Activated CD8-positive, alpha-beta T cell treated with anti-CD3 and anti-CD28 coated beads, Interleukin-2, amount 10 ng/mL, durations not matched to agents 7 days and 5 days (primary cell): ENCODE results near the gene PDE11A. TPM values are rescaled to one million over a fixed set of nuclear protein-coding genes. Genes with fewer than 3 reads are reported as not detected.

Experiments used
- ATAC-seq: fragments of 150-1000 bp; cut with Tn5 transposase; one replicate; pipeline ENCODE4 v1.10.0; 2021; ENCODE audit warnings: moderate library complexity
- CTCF ChIA-PET: fragments of 350-600 bp; sonication (Branson Sonifier 250); formaldehyde crosslinking; loops from one replicate; lab custom pipeline; 2021; ENCODE audit warnings: antibody characterized with exemption; lab: Charles Lee
- POLR2A ChIA-PET: fragments of 350-600 bp; sonication (Branson Sonifier 250); formaldehyde crosslinking; loops from one replicate; lab custom pipeline; 2021; ENCODE audit warnings: antibody characterized with exemption; lab: Charles Lee
- DNase-seq: peaks from one replicate; pipeline ENCODE4 v3.0.0-alpha.2; 2020
- H3K27ac Mint-ChIP-seq: one replicate; pipeline ENCODE4 v1.8.0; 2021; ENCODE audit warnings: mild to moderate bottlenecking, mixed read lengths
- H3K27me3 Mint-ChIP-seq: one replicate; pipeline ENCODE4 v1.8.0; 2021; ENCODE audit warnings: low read depth, mixed read lengths
- H3K36me3 Mint-ChIP-seq: one replicate; pipeline ENCODE4 v1.8.0; 2021; ENCODE audit warnings: low read depth, mixed read lengths
- H3K4me1 Mint-ChIP-seq: one replicate; pipeline ENCODE4 v1.8.0; 2021; ENCODE audit warnings: low read depth, mixed read lengths
- H3K4me3 Mint-ChIP-seq: one replicate; pipeline ENCODE4 v1.8.0; 2021; ENCODE audit warnings: mild to moderate bottlenecking, mixed read lengths
- H3K9me3 Mint-ChIP-seq: one replicate; pipeline ENCODE4 v1.8.0; 2022; ENCODE audit warnings: mixed read lengths; ENCODE audit not compliant: insufficient read depth
- total RNA-seq, 2 experiments: library from RNA; stranded (reverse); gene quantifications; one replicate each; pipeline ENCODE4 v1.2.3, GENCODE V29; 2021

Gene PDE11A
- total RNA-seq, 2 experiments from 2014 or later, result not detected

- CTCF ChIA-PET, result interaction anchor here (1.1 kb wide), 1 partner anchor 11 kb away, joined by 3 read pairs; no protein-coding TSS in a partner anchor
- Mint-ChIP-seq H3K36me3 (no peaks in the 10 kb centered on the region), H3K27me3 (peaks cover 18% of the 10 kb centered on the region), H3K27ac (no peak overlapping the region), H3K9me3 (no peaks in the 10 kb centered on the region), H3K4me1 (no peaks in the 10 kb centered on the region), H3K4me3 (no peak overlapping the region)
- ATAC-seq (no peak), DNase-seq (no peak)
- POLR2A ChIA-PET, result no interaction called here
Measured at GRCh38 chr2:177741866-177742265, 330.7 kb downstream of the PDE11A start.

DNA sequence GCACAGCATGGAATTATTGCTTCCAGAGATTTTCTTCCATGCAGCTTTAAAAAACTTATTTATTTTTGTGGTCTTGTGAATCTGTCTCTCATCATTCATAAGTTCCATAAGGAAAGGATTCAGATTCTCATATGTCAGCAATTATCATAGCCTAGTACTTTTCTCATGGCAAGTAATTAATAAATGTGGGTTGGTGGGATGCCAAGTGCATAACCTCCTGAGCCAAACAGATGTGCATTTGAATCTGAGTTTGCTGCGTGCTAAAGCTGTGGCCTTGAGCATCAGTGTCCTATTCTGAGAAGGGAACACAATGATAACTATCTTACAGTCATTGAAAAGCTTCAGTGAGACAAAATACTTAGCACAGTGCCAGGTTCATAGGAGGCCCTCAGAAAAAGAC is 331.9 kb downstream of the PDE11A start:
- H3K4me1 Mint-ChIP-seq, result no peaks in the 10 kb centered on the region
- H3K36me3 Mint-ChIP-seq, result no peaks in the 10 kb centered on the region
- no peaks in the 10 kb centered on the region for H3K9me3 Mint-ChIP-seq
- ChIA-PET POLR2A (no interaction called here), CTCF (interaction anchor here (1.2 kb wide), 1 partner anchor 12 kb away, joined by 3 read pairs; no protein-coding TSS in a partner anchor)
- ATAC-seq, result no peak
- peaks cover 13% of the 10 kb centered on the region for H3K27me3 Mint-ChIP-seq
- H3K4me3 Mint-ChIP-seq, result no peak overlapping the region
- no peak for DNase-seq
- H3K27ac Mint-ChIP-seq, result no peak overlapping the region

DNA sequence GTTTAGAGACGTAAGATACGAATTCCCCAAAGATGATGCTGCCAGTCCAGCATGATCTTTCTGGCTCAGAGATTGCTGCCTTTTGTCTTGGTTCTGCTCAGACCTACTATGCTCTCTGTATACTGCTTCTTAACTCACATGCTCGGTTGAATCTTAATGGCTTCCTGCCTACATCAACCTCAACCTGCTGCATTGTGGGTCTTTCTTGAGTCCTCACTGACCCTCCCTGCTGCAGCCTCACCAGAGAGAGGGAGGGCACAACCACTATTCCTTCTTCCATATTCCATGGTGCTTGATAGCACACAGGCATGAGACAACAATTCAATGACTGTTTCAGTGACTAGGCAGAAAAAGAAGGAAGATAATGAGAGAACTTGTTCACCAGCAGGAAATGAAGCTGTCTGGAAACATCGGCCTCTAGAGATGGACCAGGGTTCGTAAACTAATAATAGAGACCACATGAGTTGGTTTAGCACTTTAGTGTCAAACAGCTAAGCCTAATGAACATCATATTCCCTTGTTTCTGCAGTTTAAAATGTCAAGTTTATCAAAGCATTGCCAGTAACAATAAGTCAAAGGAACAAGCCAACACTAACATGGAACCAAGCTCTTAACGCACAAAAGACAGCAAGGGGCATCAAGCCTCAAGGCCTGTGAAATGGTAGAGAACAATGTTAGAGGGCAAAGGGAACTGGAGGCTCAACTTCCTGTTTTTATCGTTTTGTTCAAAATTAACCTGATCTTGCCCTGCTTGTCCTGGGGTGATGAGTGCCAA is 333.9 kb downstream of the PDE11A start:
- CTCF ChIA-PET, result interaction anchor here (0.9 to 1.4 kb wide), 2 partner anchors 15 to 21 kb away, joined by 3 to 4 read pairs; no protein-coding TSS in a partner anchor
- Mint-ChIP-seq H3K4me1 (no peaks in the 10 kb centered on the region), H3K27me3 (peaks cover 11% of the 10 kb centered on the region), H3K9me3 (no peaks in the 10 kb centered on the region), H3K27ac (no peak overlapping the region), H3K36me3 (no peaks in the 10 kb centered on the region), H3K4me3 (no peak overlapping the region)
- DNase-seq, result no peak
- no peak for ATAC-seq
- POLR2A ChIA-PET, result no interaction called here

DNA sequence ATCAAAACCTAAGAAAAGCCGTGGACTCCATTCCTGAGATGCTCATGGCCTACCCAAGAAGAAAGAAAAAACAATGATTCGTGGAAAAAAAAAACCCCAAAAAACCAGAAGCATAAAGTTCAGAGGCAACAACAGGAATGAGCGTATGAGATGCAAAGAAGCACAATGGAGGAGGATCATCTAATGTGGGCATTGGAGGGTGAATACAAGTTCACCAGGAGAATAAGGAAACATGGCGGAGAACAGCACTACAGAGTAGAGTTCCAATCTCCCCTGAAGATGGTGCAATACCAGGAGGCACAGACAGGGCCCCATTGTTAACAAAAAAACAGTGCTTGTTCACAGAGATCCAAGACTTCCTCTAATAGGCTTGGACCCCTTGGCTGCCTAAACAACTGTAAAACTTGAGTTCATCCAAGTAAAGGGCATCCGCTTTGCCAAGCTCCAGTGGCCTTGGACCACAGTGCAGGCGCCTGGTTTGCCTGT is 337.2 kb downstream of the PDE11A start:
- Mint-ChIP-seq H3K27me3 (peaks cover 17% of the 10 kb centered on the region), H3K4me3 (no peak overlapping the region), H3K4me1 (peaks cover 4% of the 10 kb centered on the region), H3K27ac (no peak overlapping the region), H3K36me3 (no peaks in the 10 kb centered on the region), H3K9me3 (no peaks in the 10 kb centered on the region)
- ChIA-PET CTCF (no interaction called here), POLR2A (no interaction called here)
- DNase-seq, result no peak
- ATAC-seq, result no peak

- no peak for DNase-seq
- Mint-ChIP-seq H3K9me3 (no peaks in the 10 kb centered on the region), H3K4me1 (peaks cover 4% of the 10 kb centered on the region), H3K27me3 (peaks cover 22% of the 10 kb centered on the region), H3K27ac (no peak overlapping the region), H3K36me3 (no peaks in the 10 kb centered on the region), H3K4me3 (no peak overlapping the region)
- ChIA-PET CTCF (interaction anchor here (1.0 to 1.4 kb wide), 2 partner anchors 8 to 16 kb away, joined by 3 to 4 read pairs; no protein-coding TSS in a partner anchor), POLR2A (no interaction called here)
- ATAC-seq, result no peak
Measured at GRCh38 chr2:177733322-177733855, 339.2 kb downstream of the PDE11A start.

GRCh38 chr2:177731384-177731783 is 341.2 kb downstream of the PDE11A start:
- H3K4me3 Mint-ChIP-seq, result no peak overlapping the region
- ChIA-PET CTCF (interaction anchor here (1.1 to 1.6 kb wide), 2 partner anchors 14 to 32 kb away, joined by 3 read pairs; no protein-coding TSS in a partner anchor), POLR2A (no interaction called here)
- no peak overlapping the region for H3K27ac Mint-ChIP-seq
- no peak for ATAC-seq
- H3K36me3 Mint-ChIP-seq, result no peaks in the 10 kb centered on the region
- peaks cover 33% of the 10 kb centered on the region for H3K27me3 Mint-ChIP-seq
- H3K4me1 Mint-ChIP-seq, result peaks cover 4% of the 10 kb centered on the region
- H3K9me3 Mint-ChIP-seq, result no peaks in the 10 kb centered on the region
- no peak for DNase-seq

DNA sequence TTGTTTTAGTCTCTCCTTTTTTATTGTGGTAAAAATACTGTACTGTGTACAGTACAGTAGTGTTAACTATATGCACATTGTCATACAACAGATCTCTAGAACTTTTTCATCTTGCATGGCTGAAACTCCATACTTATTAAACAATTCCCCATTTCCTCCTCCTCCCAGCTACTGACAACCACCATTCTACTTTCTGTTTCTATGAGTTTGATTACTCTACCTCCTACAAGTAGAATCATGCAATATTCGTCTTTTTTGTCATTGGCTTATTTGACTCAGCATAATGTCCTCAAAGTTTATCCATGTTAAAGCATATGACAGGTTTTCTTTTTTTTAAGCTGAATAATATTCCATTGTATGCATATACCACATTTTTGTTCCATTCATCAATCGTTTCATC is 341.8 kb downstream of the PDE11A start:
- no peak overlapping the region for H3K4me3 Mint-ChIP-seq
- H3K27me3 Mint-ChIP-seq, result peaks cover 37% of the 10 kb centered on the region
- H3K9me3 Mint-ChIP-seq, result no peaks in the 10 kb centered on the region
- no peaks in the 10 kb centered on the region for H3K36me3 Mint-ChIP-seq
- no peak for ATAC-seq
- ChIA-PET POLR2A (interaction anchor here (0.7 kb wide), 2 partner anchors 99 to 733 kb away, joined by 4 to 5 read pairs; no protein-coding TSS in a partner anchor), CTCF (interaction anchor here (1.1 to 1.6 kb wide), 2 partner anchors 13 to 33 kb away, joined by 3 read pairs; no protein-coding TSS in a partner anchor)
- no peak for DNase-seq
- no peak overlapping the region for H3K27ac Mint-ChIP-seq
- peaks cover 4% of the 10 kb centered on the region for H3K4me1 Mint-ChIP-seq

DNA sequence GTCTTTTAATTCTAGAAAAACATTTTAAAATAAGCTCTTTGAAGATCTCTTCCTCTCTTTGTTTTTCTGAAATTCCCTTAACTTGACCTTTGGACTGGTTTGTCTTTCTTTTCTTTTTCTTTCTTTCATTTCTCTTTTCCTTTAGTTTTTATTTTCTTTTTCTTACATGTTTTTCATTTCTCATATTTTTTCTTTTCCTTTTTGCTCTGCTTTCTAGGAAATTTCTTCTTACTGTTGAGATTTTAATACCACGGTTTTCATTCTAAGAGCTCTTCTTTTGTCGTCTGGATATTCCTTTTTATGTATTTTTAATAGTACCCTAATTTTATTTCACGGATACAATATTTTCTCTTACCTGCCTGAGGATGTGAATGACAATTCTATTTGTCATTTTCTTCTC is 342.2 kb downstream of the PDE11A start:
- DNase-seq, result no peak
- H3K27ac Mint-ChIP-seq, result no peak overlapping the region
- ChIA-PET CTCF (interaction anchor here (1.1 to 1.6 kb wide), 2 partner anchors 13 to 33 kb away, joined by 3 read pairs; no protein-coding TSS in a partner anchor), POLR2A (interaction anchor here (0.7 kb wide), 2 partner anchors 99 to 732 kb away, joined by 4 to 5 read pairs; no protein-coding TSS in a partner anchor)
- H3K4me1 Mint-ChIP-seq, result peaks cover 4% of the 10 kb centered on the region
- H3K36me3 Mint-ChIP-seq, result no peaks in the 10 kb centered on the region
- H3K9me3 Mint-ChIP-seq, result no peaks in the 10 kb centered on the region
- H3K27me3 Mint-ChIP-seq, result peaks cover 38% of the 10 kb centered on the region
- no peak overlapping the region for H3K4me3 Mint-ChIP-seq
- no peak for ATAC-seq

DNA sequence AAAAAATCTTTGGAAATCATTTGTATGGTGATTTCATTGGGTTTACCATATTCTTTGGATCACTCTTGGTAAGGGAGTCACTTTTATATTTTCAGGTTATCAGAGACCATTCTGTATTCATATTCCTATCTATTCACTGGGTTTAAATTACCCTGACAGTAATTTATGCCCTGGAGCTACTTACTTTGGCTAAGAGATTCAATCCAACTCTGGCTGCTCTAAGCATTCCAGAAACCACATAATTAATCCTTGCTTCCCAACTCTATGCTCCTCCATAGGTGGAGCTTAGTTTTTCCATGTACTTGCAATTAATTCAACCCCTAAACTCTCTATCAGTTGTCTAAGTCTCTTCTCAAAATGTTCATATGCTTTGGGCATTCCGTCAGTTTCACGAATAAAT is 343.7 kb downstream of the PDE11A start:
- H3K4me3 Mint-ChIP-seq, result no peak overlapping the region
- H3K4me1 Mint-ChIP-seq, result peaks cover 4% of the 10 kb centered on the region
- no peak for DNase-seq
- no peak for ATAC-seq
- POLR2A ChIA-PET, result no interaction called here
- CTCF ChIA-PET, result interaction anchor here (1.0 to 1.6 kb wide), 2 partner anchors 393 to 564 kb away, joined by 3 to 6 read pairs; no protein-coding TSS in a partner anchor
- H3K9me3 Mint-ChIP-seq, result no peaks in the 10 kb centered on the region
- no peaks in the 10 kb centered on the region for H3K36me3 Mint-ChIP-seq
- peaks cover 36% of the 10 kb centered on the region for H3K27me3 Mint-ChIP-seq
- H3K27ac Mint-ChIP-seq, result no peak overlapping the region

GRCh38 chr2:177728399-177728765 is 344.2 kb downstream of the PDE11A start:
- CTCF ChIA-PET, result interaction anchor here (1.0 to 1.6 kb wide), 2 partner anchors 393 to 563 kb away, joined by 3 to 6 read pairs; no protein-coding TSS in a partner anchor
- Mint-ChIP-seq H3K27me3 (peaks cover 37% of the 10 kb centered on the region), H3K4me3 (no peak overlapping the region), H3K36me3 (no peaks in the 10 kb centered on the region), H3K9me3 (no peaks in the 10 kb centered on the region), H3K4me1 (peaks cover 4% of the 10 kb centered on the region), H3K27ac (no peak overlapping the region)
- no peak for DNase-seq
- ATAC-seq, result no peak
- POLR2A ChIA-PET, result no interaction called here

DNA sequence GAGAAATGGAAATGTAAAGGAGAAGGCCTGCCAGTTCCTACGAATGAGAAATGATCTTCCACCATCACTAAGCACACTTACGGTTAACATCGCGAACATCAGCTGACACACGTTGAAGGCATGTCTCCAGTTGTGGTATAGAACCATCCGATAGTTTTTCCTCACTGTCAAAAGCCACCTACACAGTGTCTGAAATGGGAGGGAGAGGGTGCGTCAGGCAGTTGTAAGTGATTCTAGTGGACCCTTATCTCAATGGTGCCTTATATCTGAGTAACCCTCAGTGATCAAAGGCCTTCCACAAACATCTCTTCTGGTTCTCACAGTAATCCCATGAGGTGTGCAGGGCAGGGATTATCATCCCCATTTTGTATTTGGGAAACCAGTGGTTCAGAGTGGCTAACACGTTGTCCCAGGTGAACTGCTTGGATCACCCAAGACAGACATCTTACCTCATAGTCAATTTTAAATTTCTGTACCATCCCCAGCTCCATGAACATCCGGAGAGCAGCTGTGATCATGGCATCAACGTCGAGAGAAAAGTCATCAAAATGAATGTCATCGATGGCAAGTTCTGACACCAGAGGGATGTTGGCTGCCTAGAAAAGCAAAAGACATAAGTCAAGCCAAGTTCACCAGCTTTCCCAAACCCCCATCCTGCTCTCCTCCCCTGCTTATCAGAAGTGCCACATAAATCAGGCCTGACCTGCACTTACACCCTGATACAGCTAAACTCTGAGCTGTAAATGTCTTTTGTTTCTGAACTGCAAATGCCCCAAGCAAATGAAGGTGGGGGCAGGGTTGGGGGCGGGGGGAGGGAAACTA is 344.8 kb downstream of the PDE11A start:
- no peak for DNase-seq
- POLR2A ChIA-PET, result no interaction called here
- CTCF ChIA-PET, result interaction anchor here (1.1 kb wide), 1 partner anchor 564 kb away, joined by 5 read pairs; no protein-coding TSS in a partner anchor
- ATAC-seq, result no peak
- Mint-ChIP-seq H3K36me3 (no peaks in the 10 kb centered on the region), H3K4me3 (no peak overlapping the region), H3K9me3 (no peaks in the 10 kb centered on the region), H3K4me1 (peaks cover 4% of the 10 kb centered on the region), H3K27ac (no peak overlapping the region), H3K27me3 (peaks cover 37% of the 10 kb centered on the region)
